Measurements from ENCODE around the gene ZNRF1.

DNA sequence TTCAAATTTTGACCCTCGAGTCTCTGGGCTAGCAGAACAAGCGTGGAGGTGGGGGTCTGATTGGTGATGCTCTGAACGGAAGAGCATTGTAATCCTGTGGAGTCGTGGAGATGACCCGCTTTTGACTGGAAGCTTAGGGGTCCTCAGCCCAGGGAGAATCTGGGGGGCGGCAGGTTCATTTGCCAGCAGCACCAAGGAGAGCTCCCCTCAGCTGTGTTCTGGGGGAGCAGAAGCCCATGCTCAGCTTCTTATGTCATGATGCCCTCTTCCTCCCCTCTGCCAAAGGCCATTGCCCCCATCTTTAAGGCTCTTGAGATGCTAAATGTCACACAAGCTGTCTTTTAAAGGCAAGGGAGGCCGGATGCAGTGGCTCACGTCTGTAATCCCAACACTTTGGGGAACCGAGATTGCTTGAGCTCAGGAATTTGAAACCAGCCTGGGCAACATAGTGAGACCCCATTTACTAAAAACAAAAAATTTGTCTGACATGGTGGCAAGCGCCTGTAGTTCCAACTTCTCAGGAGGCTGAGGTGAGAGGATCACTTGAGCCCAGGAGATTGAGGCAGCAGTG, 98.5 kb downstream of the ZNRF1 start:
- TF ChIP-seq, protein P1, sequence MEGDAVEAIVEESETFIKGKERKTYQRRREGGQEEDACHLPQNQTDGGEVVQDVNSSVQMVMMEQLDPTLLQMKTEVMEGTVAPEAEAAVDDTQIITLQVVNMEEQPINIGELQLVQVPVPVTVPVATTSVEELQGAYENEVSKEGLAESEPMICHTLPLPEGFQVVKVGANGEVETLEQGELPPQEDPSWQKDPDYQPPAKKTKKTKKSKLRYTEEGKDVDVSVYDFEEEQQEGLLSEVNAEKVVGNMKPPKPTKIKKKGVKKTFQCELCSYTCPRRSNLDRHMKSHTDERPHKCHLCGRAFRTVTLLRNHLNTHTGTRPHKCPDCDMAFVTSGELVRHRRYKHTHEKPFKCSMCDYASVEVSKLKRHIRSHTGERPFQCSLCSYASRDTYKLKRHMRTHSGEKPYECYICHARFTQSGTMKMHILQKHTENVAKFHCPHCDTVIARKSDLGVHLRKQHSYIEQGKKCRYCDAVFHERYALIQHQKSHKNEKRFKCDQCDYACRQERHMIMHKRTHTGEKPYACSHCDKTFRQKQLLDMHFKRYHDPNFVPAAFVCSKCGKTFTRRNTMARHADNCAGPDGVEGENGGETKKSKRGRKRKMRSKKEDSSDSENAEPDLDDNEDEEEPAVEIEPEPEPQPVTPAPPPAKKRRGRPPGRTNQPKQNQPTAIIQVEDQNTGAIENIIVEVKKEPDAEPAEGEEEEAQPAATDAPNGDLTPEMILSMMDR (IDR thresholded peaks at IDR 0.05 in 8 of 11, conservative IDR thresholded peaks at IDR 0.05 in 3 of 11) = no peak
- TF ChIP-seq POLR2A (IDR thresholded peaks at IDR 0.05) = no peak
- no peak for TF ChIP-seq POLR2AphosphoS5 (IDR thresholded peaks at IDR 0.05)
